Stimulated activated CD4-positive, alpha-beta T cell treated with anti-CD3 and anti-CD28 coated beads, Interleukin-15, amount 100 ng/mL, for 1 hour (primary cell): ENCODE measurements around the gene SPON1.

ENCODE experiments used
- DNase-seq, 2 donors: peaks; one replicate each; pipeline ENCODE4 v3.0.0-alpha.2; 2020; ENCODE audit warnings: low read depth in 1 of 2, low spot score in 1 of 2

Gene SPON1

DNA sequence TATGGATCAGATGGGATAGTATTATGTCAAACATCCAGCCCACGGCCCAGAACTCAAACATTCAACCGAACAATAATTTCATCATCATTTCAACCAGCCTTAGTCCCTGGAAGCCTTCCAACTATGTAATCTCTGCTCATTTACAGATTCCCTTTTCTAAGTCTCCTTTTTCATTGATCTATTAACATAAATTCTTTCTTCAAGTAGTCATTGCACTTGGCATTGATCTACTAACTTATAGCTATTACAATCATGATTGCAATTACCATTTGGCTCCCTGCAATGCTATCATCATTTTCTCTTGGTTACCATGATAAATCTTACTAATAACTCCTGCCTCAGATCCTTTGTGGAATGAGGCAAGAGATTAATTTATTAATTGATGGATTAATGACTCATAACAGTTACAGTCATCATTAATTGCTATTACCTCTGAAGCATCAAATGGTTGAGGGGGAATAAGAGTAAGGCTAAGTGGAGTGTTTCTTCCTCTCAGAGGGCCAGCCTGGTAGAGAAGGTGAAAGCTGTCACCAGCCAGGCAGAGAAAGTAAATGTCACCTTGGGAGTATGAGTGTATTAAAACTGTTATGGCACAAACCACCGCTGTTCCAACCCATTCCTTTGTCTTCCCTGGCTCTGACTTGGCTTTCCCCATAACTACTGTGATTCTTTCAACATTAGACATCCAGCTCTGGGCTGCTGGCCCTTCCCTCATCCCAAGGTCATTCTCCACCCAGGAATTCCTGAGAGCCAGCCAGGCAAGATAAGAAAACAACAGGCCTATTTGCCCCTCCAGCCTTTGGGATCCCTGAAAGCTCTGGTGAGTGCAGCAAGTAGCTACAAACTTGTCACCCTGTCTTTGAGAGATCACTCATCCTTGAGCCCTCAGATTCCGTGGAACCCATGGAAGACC lies 221.8 kb downstream of the SPON1 start:
- no peak for DNase-seq

DNA sequence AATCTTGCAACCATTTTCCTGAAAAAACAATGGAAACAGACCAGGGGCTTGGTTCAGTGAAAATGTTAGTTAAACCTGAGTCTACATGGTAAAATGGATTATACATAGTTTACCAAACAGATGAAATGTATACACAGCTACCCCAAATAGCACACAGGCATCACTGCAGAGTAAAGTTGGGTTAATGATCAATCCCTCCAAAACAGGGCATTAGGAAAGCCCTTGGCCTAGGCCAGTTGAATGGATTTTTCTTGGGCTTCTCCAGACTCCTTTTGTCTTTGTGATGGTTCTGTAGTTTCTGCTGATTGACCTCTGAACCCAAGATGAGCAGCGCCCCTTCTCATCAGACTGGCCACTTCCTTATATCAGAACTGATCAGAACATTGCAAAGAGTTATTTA lies 222.9 kb downstream of the SPON1 start:
- DNase-seq, result no peak

DNA sequence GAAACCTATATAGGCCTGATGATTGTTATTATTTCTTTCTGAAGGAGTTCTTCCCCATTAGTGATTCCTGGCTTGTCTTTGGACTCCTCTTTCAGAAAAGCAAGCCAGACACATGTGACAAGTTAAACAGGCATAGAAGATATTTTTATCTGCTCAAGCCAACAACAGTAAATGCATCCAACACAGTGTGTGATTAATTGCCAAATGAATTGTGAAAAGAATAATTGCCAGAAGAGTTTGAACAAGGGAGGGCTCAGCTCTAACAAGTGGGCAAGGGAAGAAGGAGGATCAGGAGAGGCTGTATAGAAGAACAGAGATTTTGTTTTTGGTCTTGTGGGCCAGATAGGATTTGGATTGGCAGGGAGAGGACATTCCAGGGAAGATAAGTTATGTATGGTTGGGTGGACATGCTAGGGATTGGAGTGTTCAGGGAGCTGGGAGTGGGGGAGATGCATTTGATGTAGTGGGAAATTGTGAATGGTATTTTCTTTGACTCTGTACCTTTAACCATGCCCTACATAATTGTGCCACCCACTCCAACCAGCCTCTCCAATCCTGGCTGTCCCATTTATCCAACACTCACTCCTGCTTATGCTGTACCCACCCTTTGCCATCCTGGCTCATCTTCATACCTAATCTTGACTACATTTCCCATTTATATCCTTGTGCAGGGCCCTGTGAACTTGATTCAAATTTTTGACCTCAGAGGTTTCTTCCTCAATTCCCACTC lies 223.7 kb downstream of the SPON1 start:
- no peak for DNase-seq

DNA sequence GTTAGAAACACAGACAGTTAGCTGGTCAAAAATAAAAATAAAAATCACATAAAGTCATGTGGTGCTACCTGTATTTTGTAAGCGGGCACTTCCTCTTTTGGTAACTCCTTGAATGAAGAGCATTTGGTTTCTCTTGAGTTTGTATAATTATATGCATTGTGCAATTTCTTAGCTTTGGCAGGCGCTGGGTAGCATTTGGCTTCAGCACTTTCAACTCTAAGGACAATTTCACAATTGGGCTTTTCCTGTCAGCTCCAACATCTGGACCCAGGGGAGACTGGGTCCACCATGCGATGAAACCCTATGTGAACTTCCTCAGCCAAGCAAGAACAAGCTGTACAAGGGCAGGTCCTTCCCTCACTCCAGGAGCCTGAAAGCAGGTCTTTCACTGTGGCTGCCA lies 227.4 kb downstream of the SPON1 start:
- DNase-seq, result no peak

DNA sequence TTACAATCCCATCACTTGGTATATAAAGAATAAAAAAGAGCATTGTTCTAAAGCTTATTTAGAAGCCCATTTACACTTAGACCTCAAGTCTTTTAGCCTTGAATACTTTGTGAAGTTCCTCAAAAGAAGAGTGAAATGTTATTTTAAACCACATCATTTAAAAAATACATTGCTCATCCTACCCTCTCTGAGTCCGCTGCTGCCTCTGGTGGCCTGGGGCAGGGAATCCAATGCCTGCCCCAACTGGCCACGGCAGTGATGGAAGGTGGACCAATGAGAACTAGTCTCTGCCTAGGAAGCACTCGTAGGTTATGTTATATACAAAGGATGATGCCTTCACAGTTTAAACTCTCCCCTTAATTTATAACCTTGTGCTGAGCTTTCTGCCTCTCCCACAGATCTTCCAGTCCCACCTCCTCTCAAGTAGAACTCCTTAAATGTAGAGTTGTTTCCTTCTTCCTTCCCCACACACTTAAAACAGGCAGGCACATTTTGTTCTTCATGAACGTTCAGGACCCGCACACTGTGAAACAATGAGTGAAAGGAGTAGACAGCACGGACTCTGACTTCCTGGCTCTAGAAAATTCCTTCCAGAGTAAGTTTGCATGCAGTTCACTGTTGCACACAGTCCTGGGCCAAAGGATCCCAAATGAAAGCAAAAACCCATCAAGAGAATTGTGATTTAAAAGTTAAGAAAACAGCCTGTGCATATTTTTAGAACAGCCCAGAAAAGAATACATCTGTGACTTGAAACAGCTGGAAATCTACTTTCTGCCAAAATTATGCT lies 228.7 kb downstream of the SPON1 start:
- DNase-seq, result no peak

DNA sequence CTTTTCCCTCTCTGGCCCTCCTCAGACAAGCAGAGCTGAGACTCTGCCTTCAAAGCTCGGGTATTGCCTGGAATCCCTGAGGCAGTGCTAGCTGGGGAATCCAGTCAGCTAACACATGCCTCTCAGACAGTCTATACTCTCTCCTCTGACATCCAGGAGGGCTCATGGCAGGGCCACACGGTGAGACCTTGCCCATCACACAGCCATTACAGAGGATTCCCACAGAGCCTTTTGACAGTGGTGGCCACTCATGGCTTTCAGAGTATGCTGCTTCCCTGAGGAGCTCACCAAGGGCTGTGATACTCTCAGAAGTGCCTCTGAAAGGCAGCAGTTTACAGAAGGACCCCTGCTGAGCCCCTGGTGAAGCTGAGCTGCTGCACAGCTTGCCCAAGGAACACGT lies 231.1 kb downstream of the SPON1 start:
- no peak for DNase-seq

DNA sequence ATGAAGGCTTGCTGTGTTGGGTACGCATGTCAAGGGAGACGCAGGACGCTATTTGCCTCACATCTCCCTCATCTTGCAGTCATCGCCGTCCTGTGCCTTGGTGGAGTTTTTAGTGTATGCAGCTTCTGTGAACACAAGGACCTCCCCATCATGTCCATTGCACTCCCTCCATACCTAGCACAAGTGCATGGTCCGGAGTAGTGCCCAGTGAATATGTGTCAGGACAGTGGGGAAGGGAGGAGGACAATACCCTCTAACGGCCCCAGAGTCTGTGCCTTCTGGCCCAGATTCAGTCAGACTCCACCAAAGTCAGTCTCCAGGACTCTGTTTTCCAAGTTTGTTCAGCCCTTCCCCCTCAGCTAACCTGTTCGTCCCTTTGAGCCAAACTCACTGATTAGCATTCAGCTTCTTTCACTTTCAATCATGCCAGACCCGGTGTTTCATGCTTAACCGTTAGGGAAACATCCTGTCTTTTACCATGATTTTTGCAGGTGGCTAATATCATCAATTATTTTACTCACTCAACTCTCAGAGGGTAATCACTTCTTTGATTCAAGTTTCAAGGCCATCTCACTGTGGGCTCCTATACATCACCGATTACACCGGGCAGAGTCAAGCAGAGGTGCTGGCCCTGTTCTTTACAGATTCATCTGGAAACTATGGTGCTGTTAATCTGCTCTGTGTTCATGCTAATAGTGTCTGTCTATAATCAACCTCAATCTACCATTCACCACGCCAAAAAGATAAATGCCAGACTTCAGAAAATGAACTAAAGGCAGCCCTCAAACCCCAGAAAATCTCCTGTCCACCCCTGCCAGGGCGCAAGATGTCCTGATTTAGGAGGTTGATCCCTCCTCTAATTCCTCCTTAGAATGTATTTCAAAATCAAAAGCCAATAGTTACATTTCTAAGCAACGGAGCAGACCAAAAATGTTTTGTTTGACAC lies 240.0 kb downstream of the SPON1 start:
- DNase-seq, result no peak

DNA sequence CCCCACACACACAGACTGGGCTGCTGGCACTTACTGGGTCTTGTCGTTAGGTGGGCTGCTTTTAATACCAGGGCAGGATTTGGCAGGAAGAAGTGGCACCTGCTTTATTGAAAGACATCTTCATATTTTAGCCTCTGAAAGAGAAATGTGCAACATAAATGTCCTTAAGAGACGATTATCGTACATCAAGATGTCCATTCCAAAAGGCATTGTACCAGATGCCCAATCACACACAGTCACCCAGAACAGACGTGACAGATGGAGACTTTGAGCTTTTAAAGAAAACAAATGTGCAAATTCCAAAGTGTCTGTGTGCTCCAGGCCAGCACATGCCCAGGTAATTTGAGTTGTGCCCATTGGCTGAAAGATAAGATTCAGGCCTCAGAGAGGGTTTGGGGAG lies 240.8 kb downstream of the SPON1 start:
- DNase-seq, result no peak

DNA sequence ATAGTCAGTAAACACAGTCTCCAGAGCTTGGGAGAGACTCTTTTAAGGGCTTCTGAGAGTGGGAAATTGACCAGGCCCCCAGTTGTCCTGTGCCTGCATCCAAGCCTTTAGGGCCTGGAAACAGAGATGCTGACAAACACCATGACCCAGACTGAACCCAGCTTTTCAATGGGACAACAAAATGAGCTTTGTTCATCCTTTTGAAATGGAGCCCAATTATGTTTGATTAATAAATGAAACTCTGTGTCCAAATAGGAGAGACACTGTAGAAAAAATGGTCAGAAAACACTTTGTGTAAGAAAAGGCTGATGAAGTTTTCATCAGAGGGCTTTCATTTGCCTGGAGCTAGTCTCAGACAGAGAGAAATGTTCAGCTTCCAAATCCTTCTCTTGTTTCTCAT lies 250.5 kb downstream of the SPON1 start:
- DNase-seq, result no peak

DNA sequence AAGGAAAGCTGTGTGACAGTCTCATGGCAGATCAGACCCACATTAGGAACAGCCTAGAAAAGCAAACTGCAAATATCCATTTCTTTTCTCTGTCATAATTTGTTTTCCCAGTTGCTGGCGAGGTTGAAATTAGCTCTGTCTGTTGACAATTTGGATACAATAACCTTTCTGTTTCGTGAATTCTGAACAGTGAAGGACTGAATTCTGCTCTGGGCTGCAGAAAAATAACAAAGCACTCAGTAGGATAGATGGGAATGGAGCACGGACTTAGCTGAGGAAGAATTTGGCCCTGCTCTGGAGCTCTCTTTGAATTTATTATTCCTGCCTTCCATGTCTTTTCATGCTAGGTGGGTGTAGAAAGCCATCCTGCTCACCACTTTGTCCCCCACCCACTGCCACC lies 256.2 kb downstream of the SPON1 start:
- no peak for DNase-seq

DNA sequence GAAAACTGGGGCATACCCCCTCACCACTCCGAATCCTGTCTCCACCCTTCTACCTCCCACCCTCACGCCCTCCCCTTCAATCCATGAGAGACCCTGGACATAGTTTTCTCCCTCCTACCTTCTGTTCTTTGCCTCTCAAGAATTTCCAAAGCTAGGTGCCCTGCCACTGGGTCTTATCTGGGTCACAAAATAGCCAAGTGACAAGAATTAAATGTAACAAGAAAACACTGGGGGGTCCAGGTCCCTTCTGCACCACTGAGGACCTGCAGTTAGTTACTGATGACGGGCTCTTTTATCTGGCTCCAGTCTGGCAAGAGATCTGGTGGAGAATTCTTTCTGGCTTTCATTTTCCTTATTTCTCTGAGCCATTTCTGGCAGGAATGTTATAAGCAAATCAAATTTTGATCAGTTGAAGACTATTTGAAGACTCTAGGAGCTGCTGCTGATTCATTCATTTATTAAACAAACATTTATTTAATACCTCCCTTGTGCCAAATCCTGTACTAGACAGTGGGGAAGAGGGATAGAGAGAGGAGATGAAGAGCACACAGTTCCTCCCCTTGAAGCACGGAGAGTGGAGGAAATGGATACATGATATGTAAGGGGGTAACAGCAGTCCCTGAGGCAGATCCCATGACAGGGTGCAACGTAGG lies 261.2 kb downstream of the SPON1 start:
- no peak for DNase-seq

DNA sequence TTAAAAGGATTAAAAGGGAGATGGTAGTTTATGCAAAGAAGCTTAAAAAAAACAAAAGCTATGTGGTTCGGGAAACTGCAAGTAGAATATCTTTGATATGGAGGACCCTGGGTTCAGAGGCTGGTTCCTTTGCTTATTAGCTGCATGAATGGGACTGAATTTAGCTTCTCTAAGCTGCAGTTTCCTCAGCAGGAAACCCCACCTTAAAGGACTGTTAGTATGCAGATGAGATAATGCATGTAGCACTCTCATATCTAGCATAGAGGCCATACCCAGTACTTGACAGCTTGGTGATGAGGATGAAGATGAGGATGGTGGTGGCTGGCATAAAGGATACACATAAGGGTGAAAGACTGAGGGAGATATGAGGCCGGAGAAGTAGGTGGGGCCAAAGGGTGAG lies 261.9 kb downstream of the SPON1 start:
- no peak for DNase-seq

DNA sequence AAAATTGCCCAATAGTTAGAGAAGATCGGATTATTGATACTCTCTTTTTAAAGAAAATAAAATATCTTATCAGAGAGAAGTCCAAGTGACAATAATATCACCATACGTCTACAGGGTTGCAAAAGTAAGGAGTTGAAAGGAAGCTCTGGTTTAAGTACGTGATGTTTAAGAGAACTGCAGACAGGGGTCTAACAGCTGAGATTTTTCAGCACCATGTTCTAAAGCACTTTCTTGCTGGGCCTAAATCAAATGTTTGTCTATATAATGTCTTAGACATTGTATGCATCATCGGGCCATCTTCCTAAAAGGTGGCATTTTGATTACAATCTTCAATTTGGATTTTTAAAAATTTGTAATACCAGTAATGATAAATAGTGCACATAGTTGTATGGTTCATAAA lies 263.1 kb downstream of the SPON1 start:
- no peak for DNase-seq

DNA sequence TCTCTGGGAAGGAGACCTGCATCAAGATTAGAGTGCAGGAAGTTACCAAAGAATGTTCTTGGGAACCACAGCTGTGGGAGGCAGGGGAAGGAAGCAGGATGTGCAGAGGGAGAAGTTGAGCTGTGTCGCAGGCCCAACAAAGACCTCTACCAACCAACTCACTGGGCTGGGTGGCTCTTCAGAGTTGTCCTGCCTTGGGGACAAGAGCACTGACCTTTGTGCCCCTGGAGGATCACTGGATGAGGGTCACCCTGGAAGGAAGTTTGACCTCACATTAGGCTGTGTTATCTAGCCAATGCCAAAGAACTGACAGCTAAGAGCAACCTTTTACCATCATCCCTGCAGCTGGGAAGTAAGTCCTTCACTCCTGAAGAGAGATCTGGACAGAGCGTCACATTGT lies 265.8 kb downstream of the SPON1 start:
- no peak for DNase-seq

DNA sequence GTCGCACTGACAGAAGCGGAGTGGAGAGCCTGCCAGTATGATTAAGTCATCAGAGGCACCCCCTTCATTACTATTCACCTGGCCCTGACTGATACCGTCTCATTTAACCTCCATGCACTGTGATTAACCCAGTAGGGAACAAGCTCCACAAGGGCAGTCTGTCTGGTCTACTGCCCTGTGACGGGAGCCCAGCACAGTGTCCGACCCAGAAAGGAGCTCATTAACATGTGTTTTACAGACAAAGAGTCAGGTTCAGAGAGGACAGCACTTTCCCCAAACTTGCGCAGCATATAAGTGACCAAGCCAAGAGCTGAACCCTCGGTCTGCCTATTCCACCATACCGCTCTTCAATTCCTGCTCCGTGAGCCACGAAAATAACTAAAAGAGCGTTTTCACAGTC lies 266.9 kb downstream of the SPON1 start:
- DNase-seq, result no peak

DNA sequence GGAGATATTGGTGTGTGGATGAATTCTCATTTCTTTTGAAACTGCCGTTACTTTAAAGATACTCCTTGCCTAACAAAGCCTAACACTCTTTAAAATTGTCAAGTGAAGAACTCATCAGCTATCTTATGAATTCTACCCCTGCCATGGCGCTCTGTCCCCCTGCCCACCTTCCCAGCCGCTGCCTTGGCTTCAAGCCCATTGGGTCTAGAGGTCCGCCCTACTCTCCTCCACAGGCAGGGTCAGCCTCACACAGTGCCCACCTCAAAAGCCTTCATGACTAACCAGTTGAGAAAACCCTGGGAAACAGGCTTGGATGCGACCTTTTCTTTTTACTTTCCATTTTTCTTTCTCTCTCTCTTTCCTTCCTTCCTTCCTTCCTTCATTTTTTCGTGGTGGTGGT lies 267.9 kb downstream of the SPON1 start:
- no peak for DNase-seq

DNA sequence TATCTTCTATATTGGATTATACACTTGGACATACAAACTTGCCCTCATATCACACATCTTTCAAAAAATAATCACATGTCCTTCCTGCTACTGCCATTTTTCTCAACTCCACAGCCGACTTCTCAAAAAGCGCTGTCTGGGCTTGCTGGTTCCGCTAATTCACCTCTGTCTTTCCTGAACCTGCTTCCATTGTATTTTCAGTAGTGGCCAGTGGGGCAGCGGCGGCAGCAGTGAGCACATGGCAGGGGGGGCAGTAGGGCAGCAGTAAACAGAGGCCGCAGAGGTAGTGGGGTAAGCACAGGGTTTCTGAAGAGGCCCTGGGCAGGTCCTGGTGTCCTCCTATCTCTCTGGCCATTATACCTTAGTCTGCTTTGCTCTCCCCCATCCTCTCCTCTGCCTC lies 270.1 kb downstream of the SPON1 start:
- no peak for DNase-seq

DNA sequence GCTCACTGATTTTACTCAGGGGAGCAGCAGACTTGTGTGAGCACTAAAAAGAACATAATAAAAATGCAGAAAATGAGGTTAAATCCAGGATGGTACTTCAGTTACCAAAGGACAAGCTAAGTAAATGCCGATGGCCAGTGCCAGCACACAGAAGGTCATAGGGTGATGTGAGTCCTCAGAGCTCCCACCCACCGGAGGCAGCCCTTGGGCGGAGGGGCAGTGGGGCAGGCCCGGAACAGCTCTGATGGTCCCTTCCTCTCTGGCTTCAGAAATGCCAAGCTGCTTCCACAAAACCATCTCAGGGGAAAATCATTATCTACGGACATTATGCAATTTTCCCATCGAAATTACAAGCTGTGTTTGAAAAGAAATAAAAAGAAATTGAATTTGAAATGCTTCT lies 271.9 kb downstream of the SPON1 start:
- no peak for DNase-seq

DNA sequence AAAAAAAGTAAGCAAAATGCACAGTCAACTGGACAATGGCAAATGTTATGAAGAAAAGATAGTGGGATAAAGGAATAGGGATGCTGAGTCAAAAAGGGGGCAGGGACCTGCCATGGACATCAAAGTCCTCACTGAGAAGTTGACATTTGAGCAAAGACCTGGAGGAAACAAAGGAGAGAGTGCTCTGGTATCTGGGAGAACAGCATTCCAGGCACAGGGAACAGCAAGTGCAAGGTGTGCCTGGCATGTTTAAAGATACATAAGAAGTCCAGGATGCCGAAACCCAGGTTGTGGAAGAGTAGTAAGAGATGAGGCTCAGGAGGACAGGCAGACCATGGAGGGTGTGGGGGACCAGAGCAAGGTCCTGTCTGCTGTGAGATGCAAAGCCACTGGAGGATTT lies 273.2 kb downstream of the SPON1 start:
- no peak for DNase-seq

DNA sequence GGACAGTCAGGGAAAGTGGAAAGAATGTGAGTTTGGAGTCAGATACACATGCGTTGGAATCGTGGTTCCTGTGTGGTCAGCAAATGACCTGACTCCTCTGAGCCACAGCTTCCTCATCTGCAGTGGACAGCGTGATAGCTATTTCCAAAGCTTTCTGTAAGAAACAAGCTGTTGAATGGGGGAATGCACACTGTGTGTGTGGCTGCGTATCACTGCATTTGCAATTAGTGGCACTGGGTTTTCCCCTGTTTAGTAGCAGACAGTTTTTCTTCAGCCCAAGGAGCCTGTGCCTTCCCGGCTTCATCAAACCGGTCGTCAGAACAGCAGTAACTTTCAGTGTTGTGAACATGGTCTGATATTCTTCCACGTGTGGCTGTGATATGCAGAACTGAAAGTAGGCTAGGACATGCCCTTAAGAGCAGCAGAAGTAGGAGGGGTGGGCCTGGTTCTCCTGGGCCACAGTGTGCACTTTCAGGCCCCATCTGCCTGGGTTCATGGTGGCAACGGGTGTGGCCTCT lies 275.0 kb downstream of the SPON1 start:
- no peak for DNase-seq
